NCI-H146 (cell line): Measurements from ENCODE around the gene RPL36AL.
A peak's percentile ranks its signal among the peaks of the same experiment; 100 is the strongest.
"Not testable (repeated sequence)": the region's sequence is repeated elsewhere in the genome, so short reads cannot be mapped to it uniquely, and the experiment has no call there.

Source experiments
- DNase-seq: peaks from one replicate; lab custom pipeline; 2025; lab: John Stamatoyannopoulos, UW

RPL36AL gene

GRCh38 chr14:49620182-49621113 is at the start of gene RPL36AL, which contains the start of gene MGAT2:
TSS of gene RPL36AL (minus strand) at chr14:49620626. CDS start at chr14:49619104, 1,522 bp downstream.
TSS of gene MGAT2 (plus strand) at chr14:49620799. CDS start at chr14:49621269, 470 bp downstream.
- DNase-seq = peak; percentile 98

GRCh38 chr14:49659526-49660455 is 39.4 kb upstream of the RPL36AL start:
- no peak for DNase-seq

- DNase-seq = not testable (repeated sequence)
These were observed 37.1 kb upstream of the RPL36AL start for GRCh38 chr14:49657500-49657899.

- no peak for DNase-seq
These were observed 34.1 kb upstream of the RPL36AL start for GRCh38 chr14:49654511-49654910.

- no peak for DNase-seq
These were observed 33.1 kb upstream of the RPL36AL start for GRCh38 chr14:49653508-49653907.

- DNase-seq = no peak
These were observed 21.7 kb upstream of the RPL36AL start for GRCh38 chr14:49642163-49642562.

GRCh38 chr14:49641697-49642129 is 21.3 kb upstream of the RPL36AL start:
- peak; percentile 70 for DNase-seq

GRCh38 chr14:49640540-49641417 is 20.4 kb upstream of the RPL36AL start:
- no peak for DNase-seq

- DNase-seq = no peak
These were observed 17.2 kb upstream of the RPL36AL start for GRCh38 chr14:49637534-49638078.

GRCh38 chr14:49636866-49637265 is 16.4 kb upstream of the RPL36AL start:
- no peak for DNase-seq

GRCh38 chr14:49634547-49635334 is 14.3 kb upstream of the RPL36AL start, which contains the start of gene DNAAF2:
TSS of gene DNAAF2 (minus strand) at chr14:49635244. CDS start at chr14:49635149, 95 bp downstream.
- DNase-seq = peak; percentile 74

GRCh38 chr14:49633640-49634546 is 13.5 kb upstream of the RPL36AL start:
- peak; percentile 96 for DNase-seq

GRCh38 chr14:49623941-49624839 is 3.8 kb upstream of the RPL36AL start:
- DNase-seq = no peak

GRCh38 chr14:49623387-49623786 is 3.0 kb upstream of the RPL36AL start:
- DNase-seq = no peak

- no peak for DNase-seq
These were observed 1.7 kb upstream of the RPL36AL start for GRCh38 chr14:49622022-49622607.

GRCh38 chr14:49621114-49621881 is 872 bp upstream of the RPL36AL start:
- peak; percentile 64 for DNase-seq

GRCh38 chr14:49619730-49620129 is 696 bp downstream of the RPL36AL start:
- no peak for DNase-seq
